Activated CD8-positive, alpha-beta T cell treated with anti-CD3 and anti-CD28 coated beads for 36 hours (primary cell): ENCODE data around the gene SRRT. TPM values are rescaled to one million over a fixed set of nuclear protein-coding genes. Genes with fewer than 3 reads are reported as not detected.
A peak's percentile ranks its signal among the peaks of the same experiment; 100 is the strongest.

Experiments used
- ATAC-seq: fragments of 200-7000 bp; cut with Tn5 transposase; one replicate; pipeline ENCODE4 v1.10.0; 2021; ENCODE audit warnings: mild to moderate bottlenecking, moderate library complexity
- CTCF ChIA-PET: fragments of 350-600 bp; sonication (Branson Sonifier 250); formaldehyde crosslinking; loops from one replicate; lab custom pipeline; 2021; ENCODE audit warnings: antibody characterized with exemption; lab: Charles Lee
- POLR2A ChIA-PET: fragments of 350-600 bp; sonication (Branson Sonifier 250); formaldehyde crosslinking; loops from one replicate; lab custom pipeline; 2021; ENCODE audit warnings: antibody characterized with exemption; lab: Charles Lee
- DNase-seq: peaks from one replicate; pipeline ENCODE4 v3.0.0-alpha.2; 2020
- H3K27ac Mint-ChIP-seq: one replicate; pipeline ENCODE4 v1.8.0; 2021; ENCODE audit warnings: mild to moderate bottlenecking, mixed read lengths
- H3K27me3 Mint-ChIP-seq: one replicate; pipeline ENCODE4 v1.8.0; 2021; ENCODE audit warnings: mixed read lengths
- H3K36me3 Mint-ChIP-seq: one replicate; pipeline ENCODE4 v1.8.0; 2021; ENCODE audit warnings: low read depth, mixed read lengths
- H3K4me1 Mint-ChIP-seq: one replicate; pipeline ENCODE4 v1.8.0; 2021; ENCODE audit warnings: low read depth, mixed read lengths
- H3K4me3 Mint-ChIP-seq: one replicate; pipeline ENCODE4 v1.8.0; 2021; ENCODE audit warnings: mild to moderate bottlenecking, moderate library complexity, mixed read lengths
- H3K9me3 Mint-ChIP-seq: one replicate; pipeline ENCODE4 v1.8.0; 2021; ENCODE audit warnings: mixed read lengths
- CTCF ChIP-seq: fragments of 200-600 bp; IDR thresholded peaks from one replicate; pipeline ENCODE4 v1.8.0; 2022; ENCODE audit warnings: antibody characterized with exemption, mild to moderate bottlenecking
- intact Hi-C: fragments of 100-400 bp; cut with micrococcal nuclease; formaldehyde crosslinking; loops from one replicate; pipeline ENCODE4 v1.10.0; 2022
- total RNA-seq, 2 experiments: library from RNA; stranded (reverse); gene quantifications; one replicate each; pipeline ENCODE4 v1.2.3, GENCODE V29; 2021

The SRRT gene
- total RNA-seq, 2 experiments from 2014 or later, result 211 to 239 TPM

GRCh38 chr7:100884736-100885439 is 10.0 kb downstream of the SRRT start:
- peak overlapping the region; percentile 43 for H3K4me3 Mint-ChIP-seq
- intact Hi-C loops, result no loop called here
- no peaks in the 10 kb centered on the region for H3K9me3 Mint-ChIP-seq
- ATAC-seq, result no peak
- ChIA-PET CTCF (no interaction called here), POLR2A (interaction anchor here (7.4 kb wide), 1 partner anchor 9 kb away, joined by 167 read pairs; the partner anchor contains the start of gene SRRT)
- peak; percentile 54 for DNase-seq
- H3K27ac Mint-ChIP-seq, result peak overlapping the region; percentile 53
- TF ChIP-seq CTCF, result no peak
- H3K27me3 Mint-ChIP-seq, result no peaks in the 10 kb centered on the region
- H3K4me1 Mint-ChIP-seq, result peaks cover 47% of the 10 kb centered on the region
- H3K36me3 Mint-ChIP-seq, result peaks cover 83% of the 10 kb centered on the region

- POLR2A ChIA-PET, result interaction anchor here (7.4 kb wide), 1 partner anchor 10 kb away, joined by 167 read pairs; the partner anchor contains the start of gene SRRT
- no peak for TF ChIP-seq CTCF
- intact Hi-C loops, result no loop called here
- CTCF ChIA-PET, result interaction anchor here (1.6 to 2.6 kb wide), 2 partner anchors 10 to 12 kb away, joined by 3 to 9 read pairs; partner anchors contain the start of gene SRRT
- Mint-ChIP-seq H3K4me3 (no peak overlapping the region), H3K27ac (peak overlapping the region; percentile 40), H3K27me3 (no peaks in the 10 kb centered on the region), H3K4me1 (peaks cover 47% of the 10 kb centered on the region), H3K36me3 (peaks cover 77% of the 10 kb centered on the region), H3K9me3 (no peaks in the 10 kb centered on the region)
- peak; percentile 31 for DNase-seq
- ATAC-seq, result no peak
Observed at GRCh38 chr7:100885440-100886141, 10.7 kb downstream of the SRRT start.

GRCh38 chr7:100886142-100886935 is 11.4 kb downstream of the SRRT start:
- peak overlapping the region; percentile 73 for H3K4me3 Mint-ChIP-seq
- POLR2A ChIA-PET, result interaction anchor here (0.6 to 7.4 kb wide), 3 partner anchors 10 to 359 kb away, joined by 4 to 167 read pairs (median 5); partner anchors contain the start of genes FIS1 and SRRT
- TF ChIP-seq CTCF, result no peak
- H3K9me3 Mint-ChIP-seq, result no peaks in the 10 kb centered on the region
- H3K27ac Mint-ChIP-seq, result peak overlapping the region; percentile 94
- ATAC-seq (no peak), DNase-seq (no peak)
- peaks cover 50% of the 10 kb centered on the region for H3K4me1 Mint-ChIP-seq
- CTCF ChIA-PET, result interaction anchor here (1.2 to 2.6 kb wide), 5 partner anchors 8 to 181 kb away, joined by 3 to 9 read pairs (median 7); partner anchors contain the start of genes POP7, SLC12A9 and SRRT
- H3K36me3 Mint-ChIP-seq, result peaks cover 72% of the 10 kb centered on the region
- intact Hi-C loops, result no loop called here
- H3K27me3 Mint-ChIP-seq, result peaks cover 2% of the 10 kb centered on the region

GRCh38 chr7:100886936-100887515 is 12.1 kb downstream of the SRRT start:
- CTCF ChIA-PET, result interaction anchor here (0.6 to 2.6 kb wide), 6 partner anchors 9 to 236 kb away, joined by 3 to 9 read pairs (median 6); partner anchors contain the start of genes POP7, SLC12A9 and SRRT

More at GRCh38 chr7:100886936-100887515, 12.1 kb downstream of the SRRT start:
- intact Hi-C loops, result no loop called here
- H3K27me3 Mint-ChIP-seq, result peaks cover 7% of the 10 kb centered on the region
- H3K4me3 Mint-ChIP-seq, result peak overlapping the region; percentile 73
- POLR2A ChIA-PET, result interaction anchor here (0.6 to 7.4 kb wide), 3 partner anchors 11 to 740 kb away, joined by 3 to 167 read pairs (median 5); partner anchors contain the start of genes FIS1 and SRRT
- H3K36me3 Mint-ChIP-seq, result peaks cover 67% of the 10 kb centered on the region
- peak overlapping the region; percentile 94 for H3K27ac Mint-ChIP-seq
- TF ChIP-seq CTCF, result no peak
- ATAC-seq (no peak), DNase-seq (no peak)
- H3K4me1 Mint-ChIP-seq, result peaks cover 52% of the 10 kb centered on the region
- H3K9me3 Mint-ChIP-seq, result no peaks in the 10 kb centered on the region
